Right lobe of liver (tissue), 6 donors: ENCODE measurements around the gene CAPZB. TPM values are rescaled to one million over a fixed set of nuclear protein-coding genes. Genes with fewer than 3 reads are reported as not detected.

Experiments used
- ATAC-seq, 4 donors: fragments of 200-7000 bp; cut with Tn5 transposase; one replicate each; pipeline ENCODE4 v1.9.1; 2020; ENCODE audit warnings: mild to moderate bottlenecking in 4 of 4, moderate library complexity in 4 of 4
- DNase-seq, 3 donors: peaks; one replicate each; pipeline ENCODE4 v3.0.0-alpha.2; 2020
- H3K27ac ChIP-seq, 3 donors: fragments of 200-600 bp; one replicate each; pipeline ENCODE4 v1.8.0; 2022
- H3K27me3 ChIP-seq, 2 donors: fragments of 200-600 bp; one replicate each; pipeline ENCODE4 v1.8.0; 2022
- H3K36me3 ChIP-seq, 4 donors: fragments of 200-600 bp; sonication (generic) in 1 of 4; one replicate each; pipeline versions ENCODE4 v1.5.1 to v1.8.0; 2017 to 2022; ENCODE audit warnings: control low read depth in 1 of 4
- H3K4me1 ChIP-seq, 4 donors: fragments of 200-600 bp; sonication (generic) in 1 of 4; one replicate each; pipeline versions ENCODE4 v1.5.1 to v1.8.0; 2017 to 2022; ENCODE audit warnings: control low read depth in 1 of 4
- H3K4me3 ChIP-seq, 3 donors: fragments of 200-600 bp; one replicate each; pipeline ENCODE4 v1.8.0; 2022
- H3K9me3 ChIP-seq, 4 donors: fragments of 200-600 bp; sonication (generic) in 1 of 4; one replicate each; pipeline versions ENCODE4 v1.5.1 to v1.8.0; 2017 to 2022; ENCODE audit warnings: control low read depth in 1 of 4
- POLR2A ChIP-seq: fragments of 450-650 bp; IDR thresholded peaks from one replicate; pipeline ENCODE4 v1.6.1; 2017; ENCODE audit warnings: antibody characterized with exemption, mild to moderate bottlenecking
- WGBS: methylation state at CpG from one replicate; pipeline ENCODE4 v1.1.6; 2018; ENCODE audit warnings: low coverage, low lambda C conversion rate; ENCODE audit not compliant: insufficient coverage; ENCODE audit errors: missing lambda C conversion rate; 5-methylcytosine and 5-hydroxymethylcytosine counted together
- intact Hi-C, 2 donors: fragments of 100-400 bp; cut with DNase I; formaldehyde crosslinking; loops; one replicate each; pipeline versions ENCODE4 v1.11.2 to v1.14.1; 2022
- total RNA-seq, 6 experiments: library from RNA; depleted of rRNA in 2 of 6; stranded (reverse); fragments of >200 nt in 2 of 6; fragmentation: NEBNext Ultra II Directional in 3 of 6; extraction: Animal tissue kit (Norgen Biotek cat#: 25700) in 3 of 6; gene quantifications; one replicate each; pipeline versions ENCODE4 v1.1.0 to v1.2.4, GENCODE V29; 2016 to 2023
- TF ChIP-seq, protein P1 (sequence below), 4 donors: fragments of 200-600 bp in 3 of 4; fragments of 450-650 bp in 1 of 4; IDR thresholded peaks; one replicate each; pipeline versions ENCODE4 v1.5.1 to v1.8.0; 2016 to 2022; ENCODE audit warnings: antibody characterized with exemption in 4 of 4, mild to moderate bottlenecking in 2 of 4
- donor health status: DM: no; HTN: yes; CAD: no.
- donor health status: DM: no; HTN: no; CAD: no.
- donor health status: DM: no; HTN: no; CAD: no.
- donor health status: DM: no; HTN: yes; CAD: no.
- donor health status: DM: no; HTN: yes; CAD: no.

The CAPZB gene
- total RNA-seq, 6 experiments from 2014 or later: 53.5 to 117 (median 88.0) TPM

DNA sequence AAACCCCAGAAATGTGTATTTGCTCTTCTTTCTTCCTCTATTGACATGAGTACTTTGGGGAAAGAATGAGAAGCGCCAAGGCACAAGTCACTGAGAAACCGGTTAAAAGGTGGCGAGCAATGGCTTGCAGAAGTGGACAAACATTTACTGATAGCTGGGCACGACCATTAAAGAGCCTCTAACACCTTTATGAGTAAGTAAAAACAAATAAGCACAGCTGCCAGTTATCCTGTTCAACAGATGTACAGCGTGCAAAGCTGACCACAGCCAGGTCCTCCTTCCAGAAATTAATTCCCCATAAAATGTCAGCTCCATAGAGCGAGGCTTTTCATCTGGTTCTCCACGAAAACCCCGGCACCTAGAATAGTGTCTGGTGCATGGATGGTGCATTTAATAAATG lies 72.7 kb downstream of the CAPZB start:
- Histone ChIP-seq H3K27me3 (no peaks in the 10 kb centered on the region), H3K9me3 (no peaks in the 10 kb centered on the region), H3K4me3 (no peak overlapping the region), H3K27ac (no peak overlapping the region), H3K36me3 (peaks cover 0 to 3% (median 0%) of the 10 kb centered on the region in 4 donors), H3K4me1 (peaks cover 0 to 14% (median 3%) of the 10 kb centered on the region in 4 donors)
- DNase-seq (no peak), ATAC-seq (no peak)
- intact Hi-C loops: no loop called here
- TF ChIP-seq, protein P1, sequence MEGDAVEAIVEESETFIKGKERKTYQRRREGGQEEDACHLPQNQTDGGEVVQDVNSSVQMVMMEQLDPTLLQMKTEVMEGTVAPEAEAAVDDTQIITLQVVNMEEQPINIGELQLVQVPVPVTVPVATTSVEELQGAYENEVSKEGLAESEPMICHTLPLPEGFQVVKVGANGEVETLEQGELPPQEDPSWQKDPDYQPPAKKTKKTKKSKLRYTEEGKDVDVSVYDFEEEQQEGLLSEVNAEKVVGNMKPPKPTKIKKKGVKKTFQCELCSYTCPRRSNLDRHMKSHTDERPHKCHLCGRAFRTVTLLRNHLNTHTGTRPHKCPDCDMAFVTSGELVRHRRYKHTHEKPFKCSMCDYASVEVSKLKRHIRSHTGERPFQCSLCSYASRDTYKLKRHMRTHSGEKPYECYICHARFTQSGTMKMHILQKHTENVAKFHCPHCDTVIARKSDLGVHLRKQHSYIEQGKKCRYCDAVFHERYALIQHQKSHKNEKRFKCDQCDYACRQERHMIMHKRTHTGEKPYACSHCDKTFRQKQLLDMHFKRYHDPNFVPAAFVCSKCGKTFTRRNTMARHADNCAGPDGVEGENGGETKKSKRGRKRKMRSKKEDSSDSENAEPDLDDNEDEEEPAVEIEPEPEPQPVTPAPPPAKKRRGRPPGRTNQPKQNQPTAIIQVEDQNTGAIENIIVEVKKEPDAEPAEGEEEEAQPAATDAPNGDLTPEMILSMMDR (IDR thresholded peaks at IDR 0.05): no peak
- no peak for TF ChIP-seq POLR2A
- WGBS: 91% methylated on average over 8 of the region's 8 CpGs

DNA sequence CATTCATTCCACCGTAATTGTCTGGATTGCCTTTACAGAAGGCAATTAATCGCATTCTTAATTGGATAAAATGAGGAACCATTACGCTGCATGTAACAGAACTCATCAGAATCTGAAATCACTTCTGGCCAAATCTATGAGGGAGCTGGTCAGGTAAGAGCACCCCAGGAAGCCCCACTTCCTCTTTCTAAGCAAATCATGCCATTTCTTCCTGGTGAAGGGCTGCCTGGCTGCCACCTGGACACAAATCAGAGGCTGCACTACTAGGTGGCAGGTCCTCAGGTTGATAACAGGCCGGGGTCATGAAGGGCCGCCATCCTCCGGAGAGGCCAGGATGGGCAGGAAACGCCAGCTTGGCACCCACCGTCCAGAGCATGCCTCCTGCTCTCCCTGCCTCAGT lies 73.7 kb downstream of the CAPZB start:
- peaks cover 0 to 14% (median 3%) of the 10 kb centered on the region in 4 donors for H3K4me1 ChIP-seq
- no peak overlapping the region for H3K27ac ChIP-seq
- ATAC-seq (no peak), DNase-seq (no peak)
- 73% methylated on average over 3 of the region's 8 CpGs for WGBS
- no peaks in the 10 kb centered on the region for H3K27me3 ChIP-seq
- TF ChIP-seq, protein P1 (IDR thresholded peaks at IDR 0.05): no peak
- no peak for TF ChIP-seq POLR2A
- H3K4me3 ChIP-seq: no peak overlapping the region
- intact Hi-C loops: no loop called here
- peaks cover 0 to 3% (median 0%) of the 10 kb centered on the region in 4 donors for H3K36me3 ChIP-seq
- no peaks in the 10 kb centered on the region for H3K9me3 ChIP-seq

DNA sequence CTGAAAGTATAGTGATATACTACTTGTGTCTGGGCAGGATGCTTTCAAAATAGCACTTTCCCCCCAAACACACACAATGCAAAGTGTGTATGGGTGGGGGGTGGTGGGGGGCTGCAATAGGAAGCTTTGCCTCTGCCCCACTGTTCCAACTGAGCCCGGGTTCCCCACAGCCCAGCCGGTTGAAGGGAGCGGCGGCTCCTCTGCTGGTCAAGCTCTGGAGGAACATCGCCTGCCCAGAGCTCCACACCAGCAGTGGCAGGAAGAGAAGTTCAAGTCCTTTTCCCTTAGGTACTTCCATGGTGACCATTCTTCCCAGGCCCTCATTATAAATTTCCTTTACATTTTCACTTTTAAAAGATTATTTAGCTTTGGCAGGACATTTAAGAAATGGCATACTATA lies 74.9 kb downstream of the CAPZB start:
- no peak for TF ChIP-seq POLR2A
- TF ChIP-seq, protein P1 (IDR thresholded peaks at IDR 0.05): no peak
- intact Hi-C loops: no loop called here
- H3K9me3 ChIP-seq: no peaks in the 10 kb centered on the region
- ATAC-seq (no peak), DNase-seq (no peak)
- WGBS: 87% methylated on average over 5 of the region's 5 CpGs
- no peaks in the 10 kb centered on the region for H3K27me3 ChIP-seq
- peaks cover 0 to 14% (median 3%) of the 10 kb centered on the region in 4 donors for H3K4me1 ChIP-seq
- no peak overlapping the region for H3K4me3 ChIP-seq
- no peak overlapping the region for H3K27ac ChIP-seq
- H3K36me3 ChIP-seq: peaks cover 0 to 3% (median 0%) of the 10 kb centered on the region in 4 donors

DNA sequence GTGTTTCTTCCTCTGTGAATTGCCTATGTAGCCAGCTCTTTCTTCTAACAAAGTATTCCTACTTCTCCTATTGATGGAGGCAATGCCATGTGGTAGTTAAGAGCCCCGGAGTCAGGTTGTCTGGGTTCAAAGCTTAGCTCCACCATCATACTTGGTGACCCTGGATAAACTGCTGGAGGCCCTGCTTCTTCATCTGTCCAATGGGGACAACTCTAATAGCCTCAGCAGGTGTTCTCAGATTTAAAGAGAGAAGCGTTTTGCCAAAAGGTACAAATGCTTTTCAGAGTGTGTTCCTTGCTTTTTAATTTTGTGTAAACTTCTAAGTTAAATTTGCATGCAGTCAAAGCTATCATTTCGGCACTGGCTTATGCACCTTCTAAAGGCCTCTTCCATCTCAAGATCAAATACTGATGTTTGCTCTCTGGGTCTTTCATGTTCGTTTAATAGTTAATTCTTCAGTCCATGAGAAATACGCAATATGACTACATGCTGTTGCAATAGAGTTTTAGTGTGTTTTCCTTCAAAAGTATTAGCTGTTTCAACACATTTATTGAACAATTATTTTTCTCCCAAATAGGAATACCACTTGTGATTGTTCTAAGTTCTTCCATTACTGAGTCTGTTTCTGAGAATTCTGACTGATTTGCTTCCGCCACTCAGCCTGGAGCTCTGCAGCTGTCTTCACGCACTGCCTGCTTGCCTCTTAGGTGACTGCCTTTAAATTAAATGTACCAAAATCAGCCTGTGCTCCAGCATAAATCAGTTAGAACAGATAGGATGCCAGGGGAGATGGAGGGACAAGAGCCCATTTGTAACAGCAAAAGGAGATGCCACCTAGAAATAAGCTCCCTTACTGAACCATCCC lies 75.6 kb downstream of the CAPZB start:
- DNase-seq: no peak
- Histone ChIP-seq H3K27ac (no peak overlapping the region), H3K4me3 (no peak overlapping the region), H3K4me1 (peaks cover 0 to 14% (median 3%) of the 10 kb centered on the region in 4 donors), H3K36me3 (peaks cover 0 to 3% (median 0%) of the 10 kb centered on the region in 4 donors), H3K27me3 (no peaks in the 10 kb centered on the region), H3K9me3 (no peaks in the 10 kb centered on the region)
- intact Hi-C loops: no loop called here
- TF ChIP-seq POLR2A: no peak
- TF ChIP-seq, protein P1 (IDR thresholded peaks at IDR 0.05): no peak
- ATAC-seq: peak in 2 of 4 donors; percentile 11 to 32
- 63% methylated on average over 7 of the region's 7 CpGs for WGBS
